HCEC 1CT (cell line): ENCODE results near the gene TOMM40L.

Experiments used
- DNase-seq: peaks from one replicate; pipeline ENCODE4 v3.0.0-alpha.2; 2017

The TOMM40L gene

DNA sequence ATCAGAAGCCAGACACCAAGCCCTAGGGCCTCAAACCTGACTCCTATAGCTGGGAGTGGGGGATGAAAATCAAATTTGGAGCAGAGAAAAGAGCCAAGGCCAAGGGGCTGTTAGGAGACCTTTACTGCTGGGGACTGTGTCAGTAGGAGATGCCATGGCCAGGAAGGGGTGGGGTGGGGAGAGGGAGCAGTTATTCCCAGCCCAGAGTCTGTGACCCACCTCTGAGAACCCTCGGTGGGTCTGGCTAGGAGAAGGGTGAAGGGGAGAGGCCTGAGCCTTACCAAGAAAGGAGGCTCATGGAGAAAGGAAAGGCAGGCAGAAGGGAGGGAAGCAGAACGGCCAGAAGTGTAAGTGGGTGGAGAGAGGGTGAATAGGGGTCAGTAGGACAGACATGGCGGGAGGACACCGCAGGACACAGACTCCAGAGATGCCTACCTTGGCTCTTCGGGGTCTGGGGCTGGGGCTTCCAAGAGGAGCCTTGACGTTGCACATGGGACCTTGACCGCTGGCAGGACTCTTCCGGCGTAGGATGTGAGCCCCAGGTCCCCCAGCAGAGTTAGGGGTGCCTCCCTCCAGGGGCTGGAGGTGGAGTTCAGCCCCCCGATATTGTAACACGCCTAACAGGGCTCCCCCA lies 28.2 kb upstream of the TOMM40L start:
- no peak for DNase-seq

DNA sequence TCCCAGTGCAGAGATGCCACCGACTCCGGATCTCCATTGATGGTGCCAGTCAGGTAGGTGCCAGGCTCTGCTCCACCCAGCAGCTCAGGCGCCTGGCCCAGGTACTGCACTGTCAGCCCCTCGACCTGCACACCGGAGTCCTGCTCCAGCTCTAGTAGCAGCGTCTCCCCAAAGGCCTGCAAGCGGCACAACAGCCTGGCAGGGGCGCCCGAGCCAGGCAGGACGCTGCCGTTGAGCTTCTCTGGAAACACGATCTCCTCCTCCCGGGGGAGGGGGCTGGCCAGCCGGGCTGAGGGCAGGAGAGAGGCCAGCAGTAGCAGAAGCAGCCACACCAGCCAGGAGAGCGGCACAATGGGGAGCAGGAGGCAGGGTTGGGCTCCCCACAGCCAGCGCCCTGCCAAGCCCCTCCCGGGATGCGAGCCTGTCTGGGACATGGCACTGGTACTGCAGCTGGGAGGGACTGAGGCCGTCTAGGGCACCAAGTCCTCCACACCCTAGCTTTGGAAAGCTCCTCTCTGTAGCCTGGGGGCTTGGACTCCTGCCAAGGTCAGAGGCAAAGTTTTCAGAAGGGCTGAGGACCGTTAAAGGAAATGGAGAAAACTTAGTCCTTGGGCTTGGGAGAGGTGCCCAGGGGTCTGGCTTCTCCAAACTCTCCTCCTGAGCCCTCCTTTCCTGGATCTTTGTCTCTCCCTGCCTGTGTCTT lies 27.5 kb upstream of the TOMM40L start:
- DNase-seq = no peak

DNA sequence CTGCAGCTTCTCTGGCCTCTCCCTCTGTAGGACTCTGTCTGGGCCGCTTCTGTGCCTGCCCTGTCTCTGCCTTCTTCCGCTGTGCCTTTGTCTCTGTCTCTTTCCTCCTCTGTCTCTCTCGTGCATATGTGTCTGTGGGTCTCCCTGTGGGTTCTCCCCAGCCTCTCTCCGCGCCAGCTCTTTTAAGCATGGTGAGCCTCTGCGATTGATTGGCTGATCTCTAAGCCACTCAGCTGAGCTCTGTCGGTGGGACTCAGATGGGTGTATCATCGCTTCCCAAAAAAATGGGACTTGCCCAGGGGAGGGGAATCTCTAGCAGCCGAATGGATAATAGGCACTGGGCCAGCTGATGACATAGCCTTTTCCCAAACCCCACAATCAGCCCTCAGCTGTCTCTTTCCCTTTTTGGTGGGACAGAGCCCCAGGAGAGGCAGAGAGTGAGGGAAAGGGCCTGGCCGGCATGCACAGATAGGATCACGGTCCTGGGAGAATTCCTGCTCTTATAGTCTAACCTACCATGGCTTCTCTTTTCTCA lies 26.9 kb upstream of the TOMM40L start, which contains the start of gene ADAMTS4:
ADAMTS4 (minus strand) TSS at position 158 of the 535 bp plus-strand sequence. CDS start 427 bp downstream, outside the sequence.
- DNase-seq = peak; percentile 80

DNA sequence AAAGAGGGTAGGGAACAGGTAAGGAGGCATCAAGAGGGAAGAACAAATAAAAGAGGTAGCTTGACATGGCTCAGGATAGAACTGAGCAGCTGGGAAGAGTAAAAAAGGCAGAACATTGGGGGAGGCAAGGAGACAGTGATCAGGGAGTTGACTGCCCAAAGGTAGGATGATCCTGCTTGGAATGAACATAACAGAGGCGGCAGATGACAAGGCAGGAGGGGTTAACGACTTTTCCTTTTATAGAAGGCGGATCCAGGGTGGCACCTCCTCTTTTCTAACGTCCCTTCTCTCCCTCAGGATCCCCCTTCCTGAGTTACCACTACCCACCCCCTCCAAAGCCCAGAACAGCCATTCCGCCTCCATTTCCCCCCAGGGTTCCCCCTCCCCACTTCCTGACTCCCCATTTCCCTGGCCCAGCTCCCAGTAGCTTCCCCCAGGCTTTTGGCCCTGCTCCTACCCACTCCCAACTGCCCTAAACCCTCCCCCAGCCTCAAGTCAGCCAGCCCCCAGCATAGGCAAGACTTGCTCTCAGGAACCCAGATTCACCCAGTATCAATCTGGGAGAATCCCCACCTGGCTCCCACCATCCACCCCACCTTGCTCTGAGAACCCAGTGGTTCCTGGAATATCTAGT lies 26.2 kb upstream of the TOMM40L start:
- DNase-seq = no peak

DNA sequence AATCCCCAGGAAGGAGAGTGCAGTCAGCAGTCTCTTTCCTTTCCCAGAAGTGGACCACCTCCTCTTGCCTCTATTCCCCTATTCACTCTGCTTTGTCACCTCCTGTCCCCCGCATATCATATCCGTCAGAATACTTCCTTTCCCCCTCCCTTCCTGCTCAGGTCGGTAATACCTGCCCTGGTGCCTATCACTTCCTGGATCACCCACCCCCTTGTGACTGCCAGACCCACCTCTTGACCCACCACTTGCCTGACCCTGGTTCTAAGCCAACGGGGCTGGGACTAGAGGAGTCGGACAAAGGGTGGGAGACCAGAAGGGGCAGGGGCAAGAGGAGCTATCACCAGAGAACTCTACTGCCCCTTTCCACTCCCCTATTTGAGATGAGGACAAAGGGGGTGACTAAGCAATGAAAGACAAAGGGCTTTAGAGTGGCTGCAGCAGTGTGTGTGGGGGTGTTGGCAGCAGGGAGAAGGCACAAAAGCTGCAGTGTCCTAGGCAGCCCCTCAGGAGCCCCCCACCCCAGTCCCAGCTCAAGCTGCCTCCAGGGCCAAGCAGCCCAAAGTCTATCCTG lies 25.4 kb upstream of the TOMM40L start:
- no peak for DNase-seq

DNA sequence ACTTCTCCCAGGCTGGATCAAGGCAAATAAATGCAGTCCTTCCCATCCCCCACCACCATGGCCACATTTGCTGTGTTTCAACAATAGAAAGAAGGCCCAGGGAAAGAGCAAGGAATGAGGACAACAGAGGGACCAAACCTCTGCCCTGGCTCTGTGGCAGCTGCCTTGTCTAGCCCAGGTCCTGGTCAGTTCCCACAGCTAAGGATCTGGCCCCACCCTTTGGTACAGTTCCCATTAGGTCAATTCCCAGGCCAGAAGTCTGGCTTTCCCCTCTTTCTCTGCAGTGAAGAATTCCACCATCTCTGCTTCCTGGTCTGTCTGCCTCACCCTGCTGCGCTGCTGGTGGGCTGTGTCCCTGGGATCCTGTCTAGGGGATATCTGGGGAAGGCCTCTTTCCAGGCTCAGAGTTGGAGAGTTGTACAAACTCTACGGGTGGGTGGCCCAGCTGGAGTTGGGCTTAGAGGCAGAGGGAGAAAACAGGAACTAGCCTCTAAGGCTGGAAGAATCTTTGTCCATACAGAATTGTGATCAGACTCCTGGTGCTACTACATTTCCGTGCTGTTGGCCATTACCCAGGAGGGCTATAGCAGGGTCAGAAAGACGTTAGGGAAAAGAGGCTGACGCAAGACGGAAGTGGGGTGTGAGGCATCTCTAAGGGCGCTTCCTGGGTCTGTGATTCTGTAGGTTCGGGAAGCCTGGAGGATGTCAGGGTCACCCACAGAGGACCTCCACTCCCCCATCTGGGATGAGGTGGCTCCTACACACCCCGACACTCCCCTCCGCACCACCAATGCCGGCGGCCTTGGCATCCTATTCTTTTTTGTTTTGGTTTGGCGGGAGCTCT lies 24.6 kb upstream of the TOMM40L start:
- peak; percentile 94 for DNase-seq

DNA sequence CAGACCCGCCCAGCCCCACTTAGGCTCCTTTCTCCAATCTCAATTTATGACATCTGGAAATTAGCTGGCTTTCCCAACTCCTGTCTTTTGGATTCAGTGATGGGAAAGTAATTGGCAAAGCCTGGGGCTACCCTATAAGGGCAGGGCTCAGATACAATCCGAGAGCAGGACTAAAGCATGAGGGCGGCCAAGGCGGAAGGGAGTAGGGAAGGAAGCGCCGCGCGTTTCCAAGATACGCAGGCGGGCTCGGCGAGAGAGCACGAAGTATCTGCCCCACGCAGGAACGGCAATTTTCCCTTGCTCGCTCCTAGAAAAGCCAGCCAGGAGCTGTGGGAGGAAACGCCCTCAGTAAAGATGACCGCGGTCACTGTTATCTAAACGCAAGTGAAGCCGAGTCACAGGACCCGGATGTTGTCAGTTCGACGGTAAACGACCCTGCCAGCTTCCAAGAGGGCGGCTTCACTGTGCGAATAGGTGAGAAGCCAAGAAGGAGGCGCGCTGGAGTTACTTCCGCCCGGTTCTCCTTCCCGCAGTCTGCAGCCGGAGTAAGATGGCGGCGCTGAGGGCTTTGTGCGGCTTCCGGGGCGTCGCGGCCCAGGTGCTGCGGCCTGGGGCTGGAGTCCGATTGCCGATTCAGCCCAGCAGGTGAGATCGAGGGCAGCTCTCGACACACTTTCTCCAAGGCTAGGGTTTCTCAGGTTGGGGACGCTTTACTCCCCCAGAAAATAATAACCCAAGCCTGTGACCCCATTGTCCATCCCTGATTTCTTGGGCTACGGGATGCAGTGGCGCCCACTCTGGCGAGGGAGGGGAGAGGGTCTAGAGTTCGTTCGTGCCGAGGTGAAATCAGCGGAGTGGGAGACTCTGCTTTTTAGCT lies 23.8 kb upstream of the TOMM40L start, which contains the start of gene NDUFS2:
NDUFS2 (plus strand) TSS at position 532 of the 877 bp plus-strand sequence; CDS start at position 551, 19 bp downstream.
- peak; percentile 100 for DNase-seq

DNA sequence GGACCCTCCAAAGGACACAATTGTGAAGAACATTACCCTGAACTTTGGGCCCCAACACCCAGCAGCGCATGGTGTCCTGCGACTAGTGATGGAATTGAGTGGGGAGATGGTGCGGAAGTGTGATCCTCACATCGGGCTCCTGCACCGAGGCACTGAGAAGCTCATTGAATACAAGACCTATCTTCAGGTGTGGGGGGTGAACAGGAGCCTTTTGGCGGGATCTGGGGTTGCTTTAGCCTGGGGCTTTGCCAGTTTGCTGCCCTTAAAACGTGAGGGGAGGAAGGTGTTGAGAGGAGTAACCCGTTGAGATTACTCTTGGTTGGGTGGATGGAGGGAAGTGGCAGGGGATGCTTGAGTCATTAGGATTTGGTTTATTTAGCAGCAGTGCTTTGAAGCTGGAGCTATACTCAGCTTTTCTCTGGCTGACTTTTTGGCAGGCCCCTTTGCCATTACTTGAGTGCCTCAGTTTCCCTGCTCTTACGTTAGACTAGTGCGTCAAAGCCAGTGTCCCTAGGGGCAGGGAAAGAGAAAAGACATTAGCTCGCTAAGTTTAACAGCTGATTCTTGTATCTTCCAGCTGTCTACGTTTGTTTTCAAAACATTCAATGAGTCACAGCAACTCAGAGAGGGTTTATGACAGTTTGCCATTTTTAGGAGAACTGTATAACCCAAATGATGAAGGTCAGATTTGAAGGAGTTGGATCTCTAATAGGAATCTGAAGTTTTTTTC lies 19.3 kb upstream of the TOMM40L start:
- peak; percentile 77 for DNase-seq

DNA sequence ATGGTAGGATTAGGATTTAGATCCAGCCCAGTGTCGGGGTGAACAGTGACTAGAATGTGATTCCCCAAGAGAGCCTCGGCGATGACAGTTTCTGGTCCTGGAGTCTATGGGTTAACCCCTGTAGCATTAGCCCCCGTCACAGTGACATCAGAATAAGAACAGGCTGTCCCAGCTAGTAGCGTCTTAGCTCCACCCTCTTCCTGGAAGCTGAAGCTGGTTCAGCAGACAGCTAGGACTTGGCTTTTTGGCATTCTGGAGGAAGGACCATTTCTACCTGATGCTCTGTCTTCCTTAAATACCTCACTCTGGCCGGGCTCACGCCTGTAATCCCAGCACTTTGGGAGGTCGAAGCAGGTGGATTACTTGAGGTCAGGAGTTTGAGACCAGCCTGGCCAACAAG lies 18.7 kb upstream of the TOMM40L start:
- DNase-seq = peak; percentile 82

DNA sequence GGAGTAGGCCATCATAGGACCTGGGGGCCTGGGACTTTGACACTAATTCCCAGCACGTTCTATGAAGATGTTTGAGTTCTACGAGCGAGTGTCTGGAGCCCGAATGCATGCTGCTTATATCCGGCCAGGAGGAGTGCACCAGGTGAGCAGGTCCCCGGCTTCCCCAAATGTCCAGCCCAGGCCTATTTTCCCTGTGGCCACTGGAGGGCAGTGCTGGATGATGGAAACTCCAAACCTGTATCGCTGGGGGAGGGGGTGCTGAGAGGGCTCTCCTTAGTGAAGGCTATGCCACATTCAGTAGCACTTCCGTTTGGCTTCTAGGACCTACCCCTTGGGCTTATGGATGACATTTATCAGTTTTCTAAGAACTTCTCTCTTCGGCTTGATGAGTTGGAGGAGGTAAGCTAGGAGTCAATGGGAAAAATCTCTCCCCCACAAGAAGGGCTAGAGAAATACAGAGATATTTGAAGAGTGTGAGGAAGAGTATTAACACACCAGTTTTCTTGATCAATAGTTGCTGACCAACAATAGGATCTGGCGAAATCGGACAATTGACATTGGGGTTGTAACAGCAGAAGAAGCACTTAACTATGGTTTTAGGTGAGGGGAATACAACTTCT lies 16.0 kb upstream of the TOMM40L start:
- DNase-seq = peak; percentile 64

DNA sequence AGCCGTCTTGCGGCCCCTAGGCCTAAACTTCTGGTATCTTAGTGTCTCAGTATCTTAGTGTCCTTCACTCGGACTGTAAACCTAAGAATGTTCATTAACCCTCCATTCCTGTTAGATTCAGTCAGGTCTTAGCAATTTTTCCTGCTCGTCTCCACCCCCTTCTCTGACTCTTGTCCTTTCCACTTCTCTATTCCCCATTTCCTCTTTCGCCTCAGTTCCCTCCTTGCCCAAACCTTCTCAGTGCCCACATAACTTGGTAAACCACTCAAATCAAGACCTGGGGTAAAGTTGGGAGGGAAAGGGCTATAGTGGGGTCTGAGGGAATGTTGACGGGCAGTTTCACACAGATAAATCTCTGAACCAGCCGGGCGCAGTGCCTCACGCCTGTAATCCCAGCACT lies 11.5 kb upstream of the TOMM40L start:
- DNase-seq = no peak

DNA sequence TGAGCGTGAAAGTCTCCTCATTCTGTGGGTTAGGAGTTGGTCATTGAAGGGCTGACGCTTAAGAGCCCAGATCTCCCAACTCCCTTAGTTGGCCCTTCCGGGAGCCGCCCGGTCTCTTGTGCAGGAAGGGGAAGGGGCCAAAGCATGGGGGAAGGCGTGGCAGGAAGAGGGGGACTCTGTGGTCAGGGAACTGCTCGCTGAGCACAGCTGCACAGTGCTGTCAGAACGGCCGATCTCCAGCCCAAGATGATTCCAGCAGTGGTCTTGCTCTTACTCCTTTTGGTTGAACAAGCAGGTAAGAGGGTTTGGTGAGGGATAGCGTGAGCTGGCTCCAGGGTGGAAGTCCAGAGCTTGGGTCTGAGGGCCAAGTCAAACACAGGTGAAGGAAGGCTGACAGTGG lies 10.8 kb upstream of the TOMM40L start, which contains the start of gene FCER1G:
FCER1G (plus strand) TSS at position 220 of the 400 bp plus-strand sequence; CDS start at position 247, 27 bp downstream.
- no peak for DNase-seq

DNA sequence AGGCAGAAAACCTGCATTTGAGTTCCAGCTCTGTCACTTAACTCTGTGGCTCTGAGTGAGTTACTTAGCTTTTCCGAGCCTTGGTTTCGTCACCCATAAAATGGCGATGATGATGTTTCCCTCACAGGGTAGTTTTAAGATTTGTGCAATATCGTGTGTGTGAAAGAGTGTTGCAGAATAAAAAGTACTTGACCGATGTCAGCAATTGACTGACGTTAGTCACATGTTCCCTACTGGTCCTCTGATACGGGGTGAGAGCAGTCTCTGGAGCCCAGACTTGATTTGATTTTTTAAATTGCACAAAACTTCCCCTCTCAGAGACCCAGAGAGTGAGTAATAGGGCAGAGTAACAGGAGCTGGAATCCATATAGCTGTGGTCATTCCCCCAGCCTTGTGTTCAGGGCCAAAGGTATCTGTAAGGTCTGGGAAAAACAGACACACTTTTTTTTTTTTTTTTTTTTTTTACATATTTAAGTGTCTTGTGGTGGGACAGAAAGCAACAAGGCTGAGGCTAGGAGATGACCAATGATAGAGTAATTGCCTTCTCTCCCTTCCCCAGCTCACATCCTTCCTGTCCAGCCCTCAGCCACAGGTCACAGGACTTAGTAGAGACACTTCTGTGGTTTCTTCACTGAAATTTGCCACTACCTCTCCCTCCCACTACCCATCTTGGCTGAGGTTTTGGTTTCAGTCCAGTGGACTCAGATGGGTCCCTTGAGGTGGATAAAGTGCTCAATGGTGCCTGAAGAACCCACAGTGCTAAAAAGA lies 8.7 kb upstream of the TOMM40L start:
- DNase-seq = peak; percentile 91

DNA sequence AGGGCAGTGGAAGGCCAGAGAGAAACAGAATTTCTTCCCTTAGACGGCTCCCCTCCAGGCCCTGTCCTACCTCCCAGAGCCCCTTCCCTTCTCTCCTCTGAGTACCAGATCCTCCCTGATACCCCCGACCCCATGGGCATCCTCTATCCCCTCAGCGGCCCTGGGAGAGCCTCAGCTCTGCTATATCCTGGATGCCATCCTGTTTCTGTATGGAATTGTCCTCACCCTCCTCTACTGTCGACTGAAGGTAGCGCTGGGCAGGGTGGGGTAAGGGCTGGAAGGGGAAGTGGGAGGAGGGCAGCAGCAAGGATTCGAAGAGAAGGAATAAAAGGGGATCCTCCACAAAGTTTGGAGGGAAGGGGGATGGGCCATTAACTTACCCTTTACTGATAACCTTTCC lies 8.0 kb upstream of the TOMM40L start:
- DNase-seq = no peak

DNA sequence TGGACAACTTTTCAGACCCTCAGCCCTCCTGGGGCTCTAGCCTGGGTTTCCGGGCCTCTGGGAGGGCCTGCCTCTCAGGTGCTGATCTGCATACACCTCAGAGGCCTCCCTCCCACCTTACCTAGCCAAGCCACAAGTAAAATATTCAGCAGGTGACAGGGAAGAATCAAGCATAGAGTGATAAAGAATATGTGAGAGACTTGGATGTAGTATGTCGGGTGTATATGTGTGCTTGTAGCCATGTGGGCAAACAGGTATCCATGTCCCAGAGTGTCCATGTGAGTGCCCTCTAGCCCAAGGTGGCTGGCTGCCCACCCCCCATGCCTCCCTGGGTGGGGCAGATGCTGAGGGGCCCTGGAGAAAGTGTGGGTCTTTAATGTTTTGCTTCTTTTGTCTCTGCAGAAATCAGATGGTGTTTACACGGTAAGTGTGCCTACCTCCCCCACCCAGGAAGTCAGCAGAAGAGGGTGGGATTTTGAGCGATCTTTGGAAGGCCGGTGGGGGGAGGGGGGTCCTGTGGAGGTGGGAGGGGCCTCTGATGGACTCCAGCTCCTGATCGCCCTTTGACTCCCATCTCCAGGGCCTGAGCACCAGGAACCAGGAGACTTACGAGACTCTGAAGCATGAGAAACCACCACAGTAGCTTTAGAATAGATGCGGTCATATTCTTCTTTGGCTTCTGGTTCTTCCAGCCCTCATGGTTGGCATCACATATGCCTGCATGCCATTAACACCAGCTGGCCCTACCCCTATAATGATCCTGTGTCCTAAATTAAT lies 7.4 kb upstream of the TOMM40L start:
- DNase-seq = no peak

DNA sequence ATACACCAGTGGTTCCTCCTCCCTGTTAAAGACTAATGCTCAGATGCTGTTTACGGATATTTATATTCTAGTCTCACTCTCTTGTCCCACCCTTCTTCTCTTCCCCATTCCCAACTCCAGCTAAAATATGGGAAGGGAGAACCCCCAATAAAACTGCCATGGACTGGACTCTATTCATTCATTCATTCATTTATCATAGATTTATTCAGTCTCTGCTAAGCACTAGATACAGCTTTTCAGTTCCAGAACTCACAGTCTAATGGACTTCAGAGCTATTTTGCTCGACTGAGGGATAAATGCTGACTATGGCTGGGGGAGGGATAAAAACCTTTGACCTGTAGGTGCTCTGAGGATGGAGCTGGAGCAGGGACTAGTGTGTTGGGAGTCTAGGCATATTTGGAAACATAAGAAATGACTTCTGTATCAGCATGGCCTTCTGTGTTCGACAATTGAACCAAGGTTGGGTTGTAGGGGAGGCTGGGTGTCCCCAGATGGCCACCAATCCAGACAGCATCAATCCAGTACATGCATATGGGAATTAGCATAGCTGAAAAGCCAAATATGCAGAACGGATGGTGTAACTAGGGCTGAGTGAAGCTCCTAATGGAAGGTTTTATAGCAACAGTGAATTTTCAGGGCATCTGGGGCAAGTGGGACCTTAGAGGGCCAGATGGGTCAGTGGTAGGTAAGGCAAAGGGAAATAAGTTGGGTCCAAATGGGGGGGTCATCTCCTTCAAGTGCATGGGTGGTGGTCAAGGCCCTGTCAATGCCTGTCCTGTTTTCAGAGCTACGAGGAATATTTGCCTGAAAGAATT lies 6.6 kb upstream of the TOMM40L start:
- no peak for DNase-seq

DNA sequence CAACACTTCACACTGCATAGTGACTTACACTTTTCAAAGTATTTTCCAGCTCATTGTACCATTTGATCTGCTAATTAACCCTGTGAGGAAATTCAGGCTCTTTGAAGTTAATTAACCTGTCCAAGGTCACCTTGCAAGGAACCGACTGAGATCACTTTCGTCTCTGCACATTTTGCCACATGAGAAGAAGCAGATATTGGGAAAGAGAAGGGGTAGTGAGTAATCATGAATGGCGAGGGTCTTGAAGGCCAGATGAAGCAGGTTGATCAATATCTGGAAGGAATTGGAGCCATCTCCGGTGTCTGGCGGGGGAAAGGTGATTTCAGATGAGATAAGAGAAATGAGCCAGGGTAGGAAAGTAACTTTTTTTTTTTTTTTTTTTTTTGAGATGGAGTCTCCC lies 5.9 kb upstream of the TOMM40L start:
- DNase-seq = no peak
